GM12872 (cell line): Measurements from ENCODE around the gene C22orf31.

Experiments used
- CTCF ChIP-seq: IDR thresholded peaks from 3 replicates; pipeline ENCODE4 v1.5.1; 2011; ENCODE audit warnings: low read depth, mild to moderate bottlenecking, low read length, moderate library complexity; ENCODE audit not compliant: insufficient read depth

Gene C22orf31

GRCh38 chr22:29029202-29030000 is 32.2 kb downstream of the C22orf31 start:
- no peak for TF ChIP-seq CTCF

GRCh38 chr22:29028468-29028867 is 33.2 kb downstream of the C22orf31 start:
- no peak for TF ChIP-seq CTCF

- TF ChIP-seq CTCF = no peak
Measured at GRCh38 chr22:29026579-29026978, 35.1 kb downstream of the C22orf31 start.

GRCh38 chr22:29023172-29023796 is 38.3 kb downstream of the C22orf31 start:
- TF ChIP-seq CTCF = no peak

- no peak for TF ChIP-seq CTCF
Measured at GRCh38 chr22:29022101-29022817, 39.4 kb downstream of the C22orf31 start.

- no peak for TF ChIP-seq CTCF
Measured at GRCh38 chr22:29018293-29019189, 43.1 kb downstream of the C22orf31 start.
